ENCODE data around the gene GPR15LG.

The GPR15LG gene

DNA sequence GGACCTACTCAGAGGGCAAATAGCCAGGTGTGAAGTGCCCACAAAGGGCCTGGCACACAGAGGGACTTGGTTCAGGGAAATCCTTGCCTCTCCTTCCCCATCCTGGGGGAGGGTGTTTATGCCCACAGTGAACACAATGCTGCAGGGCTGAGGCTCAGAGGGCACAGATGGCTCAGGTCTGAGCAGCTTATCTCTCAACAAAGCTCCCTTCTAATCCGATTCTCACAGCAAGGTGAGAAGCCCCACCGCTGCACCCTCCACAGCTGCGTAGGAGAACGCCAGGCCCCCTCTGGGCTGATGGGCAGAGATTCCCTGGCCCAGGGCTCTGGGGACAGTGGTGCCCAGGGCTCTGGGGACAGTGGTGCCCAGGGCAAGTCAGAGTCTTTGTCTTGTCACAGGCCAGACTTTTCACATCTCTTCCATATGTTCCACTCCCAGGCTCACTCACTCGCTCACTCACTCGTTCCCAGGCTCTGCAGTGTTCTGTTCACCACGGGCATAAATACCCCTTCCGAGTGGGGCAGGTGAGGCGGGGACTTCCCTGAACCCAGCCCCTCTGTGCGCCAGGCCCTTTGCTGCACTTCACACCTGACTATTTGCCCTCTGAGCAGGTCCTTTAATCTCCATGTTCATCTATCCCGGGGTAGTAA lies 12.1 kb downstream of the GPR15LG start:
- in situ Hi-C loops (cut with MboI; ENCODE audit: low pct_unique_long_range_greater_than_20kb, low sequenced_read_pairs), result no loop called here
- DNase-seq, result no peak

DNA sequence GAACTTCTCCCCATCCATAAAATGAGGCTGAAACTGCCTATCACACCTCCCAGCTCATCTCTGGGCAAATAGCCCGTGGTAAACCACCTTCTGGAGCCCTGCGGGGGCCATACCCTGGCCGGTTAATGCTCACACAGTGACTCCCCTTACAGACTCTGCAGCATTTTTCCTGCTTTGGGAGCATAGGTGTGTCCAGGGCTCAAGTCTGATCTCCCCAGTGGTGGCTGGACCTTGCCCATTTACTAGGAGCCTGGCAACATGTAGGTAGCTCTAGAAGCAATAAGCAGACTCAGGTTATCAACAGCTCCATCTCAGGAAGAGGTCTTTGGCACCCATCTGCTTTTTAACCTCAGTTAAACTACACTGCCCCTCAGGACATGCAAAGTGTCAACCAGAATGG lies 15.2 kb downstream of the GPR15LG start:
- no peak for DNase-seq
- in situ Hi-C loops (cut with MboI; ENCODE audit: low pct_unique_long_range_greater_than_20kb, low sequenced_read_pairs), result no loop called here

DNA sequence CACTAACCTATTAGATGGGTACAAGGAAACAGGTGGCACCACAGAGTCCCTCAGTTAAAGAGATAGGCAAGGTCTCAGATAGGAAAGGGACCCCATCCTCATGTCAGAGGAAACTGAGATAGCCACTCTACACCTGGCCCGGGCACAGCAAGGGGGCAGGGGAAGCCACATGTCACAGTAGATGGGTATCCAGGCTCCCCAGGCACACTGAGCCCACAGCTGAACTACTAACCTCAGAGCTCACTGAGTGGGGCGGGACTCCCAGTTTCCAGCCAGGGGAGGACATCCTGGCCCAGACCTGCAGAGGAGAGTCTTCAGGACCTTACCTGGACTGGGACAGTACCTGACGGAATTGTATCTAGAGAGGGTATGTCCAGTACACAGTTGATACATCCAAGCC lies 17.0 kb downstream of the GPR15LG start:
- DNase-seq, result no peak
- in situ Hi-C loops (cut with MboI; ENCODE audit: low pct_unique_long_range_greater_than_20kb, low sequenced_read_pairs), result no loop called here

DNA sequence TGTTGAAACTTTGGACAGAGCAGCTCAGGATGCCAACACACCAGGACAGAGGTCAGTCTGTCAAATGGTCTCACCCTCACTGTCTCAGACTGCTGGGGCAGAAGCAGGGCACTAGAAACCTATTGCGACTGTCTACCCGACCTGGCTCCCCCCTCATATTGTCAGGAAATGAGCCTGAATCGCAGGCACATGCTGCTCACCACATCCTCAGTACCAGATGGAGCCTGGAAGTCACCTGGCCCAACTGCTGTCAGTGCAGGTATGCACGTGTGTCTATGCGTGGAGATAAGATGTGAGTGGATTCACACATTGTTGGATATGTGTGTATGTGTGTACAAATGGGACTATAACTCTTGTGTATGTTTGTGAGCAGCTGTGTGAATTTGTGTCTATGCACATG lies 17.5 kb downstream of the GPR15LG start:
- DNase-seq, result no peak
- in situ Hi-C loops (cut with MboI; ENCODE audit: low pct_unique_long_range_greater_than_20kb, low sequenced_read_pairs), result no loop called here

DNA sequence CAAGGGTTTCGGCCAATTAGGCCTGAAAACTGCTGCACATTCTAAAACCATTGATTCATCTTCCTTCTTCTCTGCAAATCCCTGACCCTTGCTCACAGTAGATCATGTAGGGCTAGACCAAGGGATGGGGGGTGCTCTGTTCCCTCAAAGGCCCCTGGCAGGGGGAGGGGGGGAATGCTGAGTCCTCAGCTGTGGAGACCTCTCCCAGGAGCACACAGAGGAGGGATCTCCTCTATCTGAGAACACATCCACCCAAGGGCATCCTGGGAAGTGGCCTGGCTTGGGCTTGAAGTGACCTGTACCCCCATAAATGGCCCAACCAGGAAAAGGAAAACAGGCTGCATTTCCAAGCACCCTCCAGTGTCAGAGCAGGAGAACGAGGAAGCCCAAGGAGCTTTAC lies 19.7 kb downstream of the GPR15LG start:
- in situ Hi-C loops (cut with MboI; ENCODE audit: low pct_unique_long_range_greater_than_20kb, low sequenced_read_pairs), result no loop called here
- DNase-seq, result no peak

GRCh38 chr10:84193846-84194423 lies 20.3 kb downstream of the GPR15LG start:
- no peak for DNase-seq
- in situ Hi-C loops (cut with MboI; ENCODE audit: low pct_unique_long_range_greater_than_20kb, low sequenced_read_pairs), result no loop called here

GRCh38 chr10:84194424-84195043 lies 20.9 kb downstream of the GPR15LG start, which contains the start of gene CDHR1:
Gene CDHR1, plus strand, starts transcription at chr10:84194537. Its CDS starts 224 bp downstream, at chr10:84194761.
- in situ Hi-C loops (cut with MboI; ENCODE audit: low pct_unique_long_range_greater_than_20kb, low sequenced_read_pairs), result no loop called here
- DNase-seq, result no peak

DNA sequence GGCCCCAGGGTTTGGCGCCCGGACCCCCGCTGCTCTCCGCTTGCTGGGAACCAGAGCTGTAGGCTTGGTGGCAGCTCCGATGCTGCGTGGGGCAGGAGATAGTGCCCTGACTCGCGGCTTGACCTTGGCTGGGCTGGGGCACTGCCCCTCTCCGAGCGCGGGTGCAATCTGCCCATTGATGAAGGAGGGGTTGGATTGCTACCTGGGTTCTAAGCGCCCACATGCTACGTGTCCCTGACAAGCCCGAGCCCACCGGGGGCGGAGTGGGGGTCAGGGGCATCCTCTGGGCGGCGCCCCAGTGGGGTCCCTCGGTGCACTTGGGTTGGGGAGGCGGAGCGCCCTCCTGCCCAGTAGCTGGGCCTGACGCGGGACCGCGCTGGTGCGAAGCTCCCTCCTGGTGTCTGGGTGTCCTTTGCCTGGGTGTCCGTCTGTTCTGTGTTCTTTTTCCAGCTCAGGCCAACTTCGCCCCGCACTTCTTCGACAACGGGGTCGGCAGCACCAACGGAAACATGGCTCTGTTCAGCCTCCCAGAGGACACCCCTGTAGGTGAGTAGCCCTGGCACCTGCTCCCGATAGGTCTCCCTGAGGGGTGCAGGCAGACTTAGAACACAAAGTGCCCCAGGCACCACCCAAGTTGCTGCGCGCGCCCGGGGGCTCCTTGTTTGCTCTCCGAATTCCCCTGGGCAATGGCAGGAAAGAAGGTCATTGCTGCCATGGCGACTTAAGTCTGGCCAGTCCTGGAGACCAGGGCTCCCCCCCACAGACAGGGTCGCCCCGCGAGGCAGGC lies 21.6 kb downstream of the GPR15LG start:
- no peak for DNase-seq
- in situ Hi-C loops (cut with MboI; ENCODE audit: low pct_unique_long_range_greater_than_20kb, low sequenced_read_pairs), result no loop called here

DNA sequence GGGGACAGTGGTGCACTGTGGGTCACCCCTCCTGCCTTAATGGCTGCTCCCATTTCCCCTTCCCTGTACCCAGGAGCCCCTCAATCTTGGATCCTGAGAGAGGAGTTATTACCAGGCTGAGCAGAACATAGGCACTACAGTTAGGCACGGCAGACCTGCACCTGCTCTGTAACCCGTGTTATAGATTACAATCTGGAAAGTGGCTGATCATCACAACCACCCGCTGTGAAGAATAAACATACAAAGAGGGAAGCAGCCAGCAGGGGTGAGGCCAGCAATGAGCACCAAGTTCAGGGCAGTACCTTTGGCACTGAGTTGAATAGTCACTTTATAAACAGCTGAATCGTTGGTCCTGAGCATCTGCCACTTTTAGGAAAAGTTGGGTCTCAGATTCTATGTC lies 22.5 kb downstream of the GPR15LG start:
- in situ Hi-C loops (cut with MboI; ENCODE audit: low pct_unique_long_range_greater_than_20kb, low sequenced_read_pairs), result no loop called here
- DNase-seq, result no peak

DNA sequence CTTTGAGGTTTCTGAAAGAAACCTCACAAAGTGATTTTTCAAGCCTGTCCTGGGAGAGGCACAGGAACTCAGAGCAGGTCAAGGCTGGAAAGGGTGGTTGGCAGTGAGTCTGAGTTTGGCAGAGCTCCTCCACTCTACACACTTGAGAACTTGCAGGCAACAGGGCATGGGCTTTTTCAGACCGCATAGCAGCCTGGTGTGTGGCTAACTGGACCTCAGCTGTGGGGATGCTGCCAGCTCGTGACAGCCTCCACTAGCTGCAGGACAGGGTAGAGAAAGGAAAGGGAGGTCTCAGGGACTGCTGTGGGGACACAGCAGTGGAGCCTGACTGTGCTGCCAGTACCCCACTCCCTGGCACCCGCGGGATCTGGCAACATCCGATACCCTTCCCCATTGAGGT lies 23.3 kb downstream of the GPR15LG start:
- in situ Hi-C loops (cut with MboI; ENCODE audit: low pct_unique_long_range_greater_than_20kb, low sequenced_read_pairs), result no loop called here
- DNase-seq, result no peak

GRCh38 chr10:84197643-84198042 lies 24.0 kb downstream of the GPR15LG start:
- DNase-seq, result no peak
- in situ Hi-C loops (cut with MboI; ENCODE audit: low pct_unique_long_range_greater_than_20kb, low sequenced_read_pairs), result no loop called here

DNA sequence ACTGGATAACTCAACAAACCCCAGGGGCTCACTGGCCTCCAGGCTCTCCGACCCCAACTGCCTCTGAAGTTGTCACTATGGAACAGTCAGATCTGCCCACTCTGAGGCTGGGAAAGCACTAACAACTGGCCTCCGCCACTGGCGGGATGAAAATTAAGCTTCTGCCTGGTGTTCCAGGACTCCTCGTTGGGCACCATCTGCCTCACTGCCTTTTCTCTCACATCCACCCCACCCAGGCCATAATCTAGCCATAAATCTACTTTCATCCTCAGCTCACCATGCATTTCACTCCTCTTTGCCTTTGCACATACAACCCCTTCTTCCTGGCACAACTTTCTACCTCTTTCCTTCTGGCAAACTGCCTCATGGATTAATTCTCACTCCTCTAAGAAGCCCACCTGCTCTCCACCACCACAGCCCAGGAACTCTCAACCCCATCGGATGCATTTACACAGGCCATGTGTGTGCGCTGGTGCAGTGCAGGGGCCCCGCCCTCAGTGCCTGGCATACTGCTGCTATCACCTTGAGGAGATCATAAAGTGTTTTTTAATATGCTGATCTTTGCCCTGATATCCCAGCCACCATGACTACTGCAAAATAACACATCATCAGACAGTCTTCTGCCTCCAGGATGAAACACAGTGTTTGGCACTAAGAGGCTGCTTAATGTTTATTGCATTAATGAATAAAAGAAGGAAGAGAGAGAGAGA lies 24.8 kb downstream of the GPR15LG start:
- in situ Hi-C loops (cut with MboI; ENCODE audit: low pct_unique_long_range_greater_than_20kb, low sequenced_read_pairs), result no loop called here
- DNase-seq, result no peak

GRCh38 chr10:84200537-84201243 lies 27.1 kb downstream of the GPR15LG start:
- in situ Hi-C loops (cut with MboI; ENCODE audit: low pct_unique_long_range_greater_than_20kb, low sequenced_read_pairs), result no loop called here
- DNase-seq, result no peak

DNA sequence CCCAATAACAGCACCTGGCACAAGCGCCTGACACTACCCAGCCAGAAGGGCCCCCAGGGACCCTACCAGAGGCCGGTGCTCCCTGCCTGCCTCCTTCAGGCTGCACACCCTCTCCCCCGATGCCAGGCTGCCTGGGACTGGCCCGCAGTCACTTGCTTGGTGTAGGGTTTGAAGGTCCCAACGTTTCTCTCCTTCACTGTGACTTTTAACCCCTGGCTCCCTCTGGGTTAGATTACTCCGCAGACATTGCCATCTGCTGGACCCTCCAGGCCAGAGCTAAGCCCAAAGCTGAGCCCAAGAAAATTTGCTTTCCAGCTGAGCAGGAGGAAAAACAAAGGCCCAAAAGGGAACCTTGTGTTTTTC lies 27.6 kb downstream of the GPR15LG start:
- in situ Hi-C loops (cut with MboI; ENCODE audit: low pct_unique_long_range_greater_than_20kb, low sequenced_read_pairs), result no loop called here
- DNase-seq, result no peak

GRCh38 chr10:84201682-84202081 lies 28.1 kb downstream of the GPR15LG start:
- in situ Hi-C loops (cut with MboI; ENCODE audit: low pct_unique_long_range_greater_than_20kb, low sequenced_read_pairs), result no loop called here
- DNase-seq, result no peak

DNA sequence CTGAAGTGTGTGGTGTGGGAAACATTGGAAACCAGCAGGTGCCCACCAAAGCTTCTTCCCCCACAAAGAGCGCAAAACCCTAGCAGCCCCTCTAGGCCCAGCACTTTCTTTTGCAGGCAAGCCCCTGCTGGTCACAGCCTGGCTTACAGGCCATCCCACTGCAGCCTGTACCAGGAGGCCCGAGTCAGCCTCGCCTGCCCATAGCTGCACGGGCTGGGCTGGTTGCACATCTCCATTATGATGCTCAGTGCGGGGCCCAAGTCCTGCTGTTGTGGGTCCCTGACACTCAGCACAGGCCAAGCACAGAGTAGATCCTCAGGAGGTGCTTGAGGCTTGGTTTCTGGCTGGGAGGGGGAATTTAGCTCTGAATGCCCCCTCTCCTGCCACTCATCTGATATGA lies 28.7 kb downstream of the GPR15LG start:
- in situ Hi-C loops (cut with MboI; ENCODE audit: low pct_unique_long_range_greater_than_20kb, low sequenced_read_pairs), result no loop called here
- DNase-seq, result no peak

DNA sequence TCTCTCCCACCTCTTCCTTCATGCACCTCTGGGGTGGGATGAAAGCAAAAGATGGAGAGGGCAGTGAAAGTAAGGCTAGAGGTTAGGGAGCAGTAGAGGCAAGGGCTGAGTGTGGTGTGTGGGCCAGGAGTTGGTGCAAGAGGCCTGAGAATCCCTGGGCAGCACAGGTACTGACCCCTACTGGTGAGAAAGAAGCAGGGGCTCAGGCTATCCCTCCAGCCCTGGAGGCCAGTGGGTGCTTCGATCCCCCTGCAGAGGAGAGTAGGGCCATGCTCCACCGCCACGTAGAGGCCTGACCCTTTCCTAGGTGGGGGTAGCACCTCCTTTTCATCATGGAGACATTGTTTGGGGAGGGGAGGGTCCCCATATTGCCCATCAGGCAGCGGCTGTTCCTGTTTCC lies 30.5 kb downstream of the GPR15LG start:
- in situ Hi-C loops (cut with MboI; ENCODE audit: low pct_unique_long_range_greater_than_20kb, low sequenced_read_pairs), result no loop called here
- DNase-seq, result no peak

GRCh38 chr10:84204610-84205009 lies 31.0 kb downstream of the GPR15LG start:
- in situ Hi-C loops (cut with MboI; ENCODE audit: low pct_unique_long_range_greater_than_20kb, low sequenced_read_pairs), result no loop called here
- DNase-seq, result no peak

All from KBM-7 (cell line).